Daoy (cell line): Measurements from ENCODE around the gene WT1. TPM values are rescaled to one million over a fixed set of nuclear protein-coding genes. Genes with fewer than 3 reads are reported as not detected.

ENCODE experiments used
- total RNA-seq: library from RNA; depleted of rRNA; stranded (reverse); fragments of >200 nt; shearing (Covaris generic); gene quantifications from 2 replicates; pipeline ENCODE4 v1.2.3, GENCODE V29; 2014; rRNA removed

Gene WT1
- total RNA-seq, 1 experiment from 2014 or later = 8.0 TPM

Other genes with a start within 250 kb of the WT1 start
- gene EIF3M, start 148.3 kb upstream of the WT1 start, total RNA-seq = 1,374 and 2,009 TPM in 2 replicates